ENCODE data around the gene PLXNA2.

PLXNA2 gene

GRCh38 chr1:207984831-207985572, 259.2 kb downstream of the PLXNA2 start:
- DNase-seq, result no peak

DNA sequence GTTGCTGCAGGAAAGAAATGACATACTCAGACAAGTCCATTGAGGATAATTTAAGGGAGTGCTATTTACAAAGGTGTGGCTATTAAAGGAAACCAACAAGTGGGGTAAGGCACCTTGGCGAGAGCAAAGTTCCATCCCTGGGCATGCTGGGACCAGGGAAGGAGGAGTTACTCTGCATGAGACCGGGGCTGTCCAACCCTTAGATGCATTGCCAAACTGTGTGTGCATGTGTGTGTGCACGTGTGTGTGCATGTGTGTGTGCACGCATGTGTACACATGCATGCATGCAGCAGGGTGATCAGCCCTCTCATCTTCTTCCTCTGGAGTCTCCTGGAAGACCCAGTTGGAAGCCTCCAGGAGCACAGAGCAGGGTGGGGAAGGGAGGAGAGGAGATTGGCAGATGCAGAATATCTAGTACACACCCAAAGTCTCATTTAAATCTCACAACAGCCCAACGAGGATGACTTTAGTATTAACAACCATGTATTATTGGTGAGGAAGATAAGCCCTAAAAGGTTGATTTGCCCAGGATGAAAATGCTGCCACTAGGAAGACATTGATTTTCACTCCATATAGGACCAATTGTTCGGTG, 261.0 kb downstream of the PLXNA2 start:
- DNase-seq, result no peak

DNA sequence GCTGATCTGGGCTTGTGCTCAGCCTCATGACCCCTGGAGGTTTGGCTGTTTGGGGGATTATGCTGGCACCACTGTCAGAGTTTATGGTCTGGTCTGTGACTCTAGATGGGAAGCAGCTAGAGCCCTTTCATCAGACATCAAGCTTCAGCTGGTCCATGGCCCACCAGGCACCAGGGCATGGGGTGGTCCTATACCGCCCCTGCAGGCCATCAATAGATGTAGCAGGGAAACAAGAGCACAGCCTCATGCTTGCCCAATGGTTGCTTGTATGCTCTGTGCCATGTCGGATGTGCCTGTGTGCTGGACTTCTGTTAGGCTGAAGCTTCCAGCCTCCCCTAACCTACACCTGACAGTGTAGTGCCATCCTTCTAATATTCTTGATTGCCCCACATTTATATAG, 262.2 kb downstream of the PLXNA2 start:
- DNase-seq, result no peak

DNA sequence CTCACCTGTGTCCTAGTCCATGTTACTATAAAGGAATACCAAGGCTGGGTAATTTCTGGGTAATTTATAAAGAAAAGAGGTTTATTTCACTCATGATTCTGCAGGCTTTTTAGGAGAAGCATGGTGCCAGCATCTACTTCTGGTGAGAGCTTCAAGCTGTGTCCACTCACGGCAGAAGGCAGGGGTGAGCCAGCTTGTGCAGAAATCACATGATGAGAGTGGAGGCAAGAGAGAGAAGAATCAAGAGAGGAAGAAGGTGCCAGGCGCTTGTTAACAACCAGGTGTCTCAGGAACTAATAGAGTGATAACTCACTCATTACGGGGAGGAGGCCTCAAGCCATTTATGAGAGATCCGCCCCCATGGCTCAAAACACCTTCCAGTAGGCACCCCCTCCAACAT, 265.7 kb downstream of the PLXNA2 start:
- DNase-seq, result no peak

- no peak for DNase-seq
Observed at GRCh38 chr1:207977876-207978275, 266.3 kb downstream of the PLXNA2 start.

DNA sequence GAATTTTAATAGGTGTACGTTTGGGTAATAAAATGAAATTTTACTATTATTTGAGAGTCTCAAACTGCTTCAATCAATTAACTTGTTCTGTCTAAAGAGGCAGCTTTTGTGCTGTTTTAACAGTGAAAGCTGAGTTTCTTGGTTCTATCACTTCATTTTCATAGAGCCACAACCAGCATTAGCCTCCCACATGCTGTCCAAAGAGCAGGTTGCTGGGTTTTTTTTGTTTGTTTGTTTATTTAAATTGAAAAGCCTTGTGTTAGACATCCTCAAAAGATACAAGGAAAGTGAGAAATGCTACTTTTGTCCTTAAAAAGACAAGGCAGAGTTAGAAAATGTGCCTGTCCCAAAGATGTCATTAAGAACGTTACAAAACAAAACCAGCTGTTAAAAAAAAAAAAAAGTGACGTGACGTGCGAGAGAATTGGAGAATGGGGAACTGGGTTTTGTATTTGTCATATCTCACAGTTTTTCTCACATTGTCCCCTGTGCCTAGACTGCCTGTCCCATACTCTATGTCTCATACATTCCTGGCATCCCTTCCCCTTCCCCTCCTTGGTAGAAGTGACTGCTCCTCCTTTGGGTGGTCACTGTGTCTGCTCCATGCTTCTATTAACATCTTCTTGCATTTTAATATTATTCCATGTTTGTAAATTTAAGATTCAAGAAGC, 270.2 kb downstream of the PLXNA2 start:
- no peak for DNase-seq

- no peak for DNase-seq
Observed at GRCh38 chr1:207972337-207972736, 271.8 kb downstream of the PLXNA2 start.

Data from SIG-M5 (cell line).